Measurements from ENCODE around the gene NEUROD6. TPM values are rescaled to one million over a fixed set of nuclear protein-coding genes. Genes with fewer than 3 reads are reported as not detected.
A peak's percentile ranks its signal among the peaks of the same experiment; 100 is the strongest.

Gene NEUROD6
- total RNA-seq (not detected), polyA plus RNA-seq (not detected)

- Histone ChIP-seq H3K36me3 (no peaks in the 10 kb centered on the region), H3K27ac (no peak within 1 kb of the TSS), H3K27me3 (peaks cover 0 to 38% (median 7%) of the 10 kb centered on the region in 4 donors), H3K4me3 (no peak within 1 kb of the TSS), H3K4me1 (no peaks in the 10 kb centered on the region), H3K9me3 (no peaks in the 10 kb centered on the region)
- DNase-seq (no peak), ATAC-seq (no peak), FAIRE-seq (no peak)
- 57 to 65% methylated on average over 6 of the region's 6 CpGs for WGBS, 2 donors
- intact Hi-C loops (cut with DNase I) = no loop called here
- no peak for TF ChIP-seq CTCF (IDR thresholded peaks at IDR 0.05)
Measured at GRCh38 chr7:31340603-31341002, at the start of gene NEUROD6. NEUROD6 (minus strand) TSS chr7:31340726; CDS start chr7:31339268, 1,458 bp downstream.

- Histone ChIP-seq H3K4me1 (no peaks in the 10 kb centered on the region), H3K27me3 (no peaks in the 10 kb centered on the region), H3K4me3 (no peak overlapping the region), H3K27ac (no peak overlapping the region), H3K36me3 (no peaks in the 10 kb centered on the region), H3K9me3 (no peaks in the 10 kb centered on the region)
- intact Hi-C loops (cut with DNase I) = no loop called here
- no peak for FAIRE-seq
- no peak for DNase-seq
- WGBS, 2 donors = 40 to 43% methylated on average over 4 of the region's 4 CpGs
- ATAC-seq = no peak
- no peak for TF ChIP-seq CTCF (IDR thresholded peaks at IDR 0.05)
Measured at GRCh38 chr7:31384466-31384865, 43.9 kb upstream of the NEUROD6 start.

GRCh38 chr7:31382722-31383121, 42.2 kb upstream of the NEUROD6 start:
- no peak for FAIRE-seq
- no peak for TF ChIP-seq CTCF (IDR thresholded peaks at IDR 0.05)
- H3K4me3 ChIP-seq = no peak overlapping the region

GRCh38 chr7:31373337-31374289, 33.1 kb upstream of the NEUROD6 start:
- no peak overlapping the region for H3K27ac ChIP-seq
- H3K4me1 ChIP-seq = peaks cover 0 to 6% (median 6%) of the 10 kb centered on the region in 3 donors
- no peaks in the 10 kb centered on the region for H3K9me3 ChIP-seq
- peak; percentile 73 to 91 (median 87) for ATAC-seq
- intact Hi-C loops (cut with DNase I) = loop anchor here in 1 of 3 donors (10.0 kb wide), 1 partner anchor 261 kb away; no protein-coding TSS in a partner anchor
- no peaks in the 10 kb centered on the region for H3K36me3 ChIP-seq
- H3K27me3 ChIP-seq = no peaks in the 10 kb centered on the region
- 69 to 79% methylated on average over 12 of the region's 12 CpGs for WGBS, 2 donors
- TF ChIP-seq CTCF (IDR thresholded peaks at IDR 0.05) = peak; percentile 29 to 58 (median 46)
- DNase-seq = peak in 4 of 6 donors; percentile 13 to 61 (median 32)
- H3K4me3 ChIP-seq = no peak overlapping the region
- no peak for FAIRE-seq

More at GRCh38 chr7:31382722-31383121, 42.2 kb upstream of the NEUROD6 start:
- intact Hi-C loops (cut with DNase I) = no loop called here
- ATAC-seq (no peak), DNase-seq (no peak)
- Histone ChIP-seq H3K4me1 (no peaks in the 10 kb centered on the region), H3K36me3 (no peaks in the 10 kb centered on the region), H3K9me3 (no peaks in the 10 kb centered on the region), H3K27ac (no peak overlapping the region), H3K27me3 (no peaks in the 10 kb centered on the region)
- WGBS, 2 donors = 58 to 65% methylated on average over 2 of the region's 2 CpGs

All from pancreas (tissue), 10 donors.